Measurements from ENCODE around the gene DLX1.
"Not testable (repeated sequence)": the region's sequence is repeated elsewhere in the genome, so short reads cannot be mapped to it uniquely, and the experiment has no call there.

DNA sequence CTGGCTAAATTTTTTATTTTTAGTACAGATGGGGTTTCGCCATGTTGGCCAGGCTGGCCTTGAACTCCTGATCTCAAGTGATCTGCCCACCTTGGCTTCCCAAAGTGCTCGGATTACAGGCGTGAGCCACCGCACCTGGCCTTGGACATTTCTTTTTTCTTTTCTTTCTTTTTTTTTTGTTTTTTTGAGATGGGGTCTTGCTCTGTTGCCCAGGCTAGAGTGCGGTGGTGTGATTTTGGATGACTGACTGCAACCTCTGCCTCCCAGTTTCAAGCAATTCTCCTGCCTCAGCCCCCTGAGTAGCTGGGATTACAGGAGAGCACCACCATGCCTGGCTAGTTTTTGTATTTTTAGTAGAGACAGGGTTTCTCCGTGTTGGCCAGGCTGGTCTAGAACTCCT, 28.9 kb downstream of the DLX1 start:
- TF ChIP-seq CTCF (IDR thresholded peaks at IDR 0.05 in 4 of 5, conservative IDR thresholded peaks at IDR 0.05 in 1 of 5); POLR2A (IDR thresholded peaks at IDR 0.05): not testable (repeated sequence)
